Melanocyte of skin (primary cell): ENCODE results near the gene FAIM. TPM values are rescaled to one million over a fixed set of nuclear protein-coding genes. Genes with fewer than 3 reads are reported as not detected.

Experiments used
- total RNA-seq, 2 donors: library from RNA; depleted of rRNA; stranded (reverse); fragments of >200 nt; gene quantifications; 2 replicates each; pipeline ENCODE4 v1.2.3, GENCODE V29; 2012

Gene FAIM, protein sequence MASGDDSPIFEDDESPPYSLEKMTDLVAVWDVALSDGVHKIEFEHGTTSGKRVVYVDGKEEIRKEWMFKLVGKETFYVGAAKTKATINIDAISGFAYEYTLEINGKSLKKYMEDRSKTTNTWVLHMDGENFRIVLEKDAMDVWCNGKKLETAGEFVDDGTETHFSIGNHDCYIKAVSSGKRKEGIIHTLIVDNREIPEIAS
- 10 to 100 TPM in 1 of 2 donors, 1 to 10 TPM in 1; 7.2 to 10.3 TPM for total RNA-seq

DNA sequence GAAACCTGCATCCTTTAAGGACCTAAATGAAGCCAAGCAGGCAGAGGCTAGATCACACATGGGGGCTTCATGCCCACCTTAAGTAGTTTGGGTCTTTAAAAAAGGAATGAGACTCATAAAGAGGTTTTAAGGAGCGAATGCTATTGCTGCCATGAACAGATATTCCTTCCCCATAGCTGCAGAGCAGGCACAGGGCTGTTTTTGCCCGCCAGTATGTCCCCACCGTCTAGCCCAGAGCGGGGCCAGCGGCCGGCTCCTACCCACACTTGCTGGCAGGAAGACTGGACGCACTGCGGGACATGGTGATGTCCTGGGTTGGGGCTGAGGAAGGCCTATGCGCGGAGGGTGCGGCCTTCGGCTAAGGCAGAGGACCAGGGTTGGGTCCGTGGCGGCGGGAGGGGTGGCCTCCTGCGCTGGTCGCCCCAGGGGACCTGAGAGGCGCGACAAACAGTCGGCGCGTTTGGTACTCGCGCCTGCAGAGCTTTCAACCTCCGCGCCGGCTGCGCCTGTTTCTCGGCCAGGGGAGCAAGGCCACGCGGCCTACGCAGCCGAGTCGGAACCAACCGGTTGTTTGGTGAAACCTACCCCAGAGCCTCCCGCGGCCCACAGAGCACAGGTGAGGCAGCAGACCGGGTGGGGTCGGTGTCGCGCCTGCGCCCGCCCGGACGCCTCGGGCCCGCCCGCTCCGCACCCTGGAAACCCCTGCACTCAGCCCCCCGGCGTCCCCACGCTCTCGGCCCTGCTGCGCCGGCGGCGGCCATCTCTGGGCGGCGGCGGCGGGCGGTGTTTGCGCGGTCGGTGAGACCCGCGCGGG, at the start of gene FAIM:
Gene FAIM (plus strand): TSS at position 450 of the 814 bp plus-strand sequence. CDS start 10,956 bp downstream, outside the sequence.

DNA sequence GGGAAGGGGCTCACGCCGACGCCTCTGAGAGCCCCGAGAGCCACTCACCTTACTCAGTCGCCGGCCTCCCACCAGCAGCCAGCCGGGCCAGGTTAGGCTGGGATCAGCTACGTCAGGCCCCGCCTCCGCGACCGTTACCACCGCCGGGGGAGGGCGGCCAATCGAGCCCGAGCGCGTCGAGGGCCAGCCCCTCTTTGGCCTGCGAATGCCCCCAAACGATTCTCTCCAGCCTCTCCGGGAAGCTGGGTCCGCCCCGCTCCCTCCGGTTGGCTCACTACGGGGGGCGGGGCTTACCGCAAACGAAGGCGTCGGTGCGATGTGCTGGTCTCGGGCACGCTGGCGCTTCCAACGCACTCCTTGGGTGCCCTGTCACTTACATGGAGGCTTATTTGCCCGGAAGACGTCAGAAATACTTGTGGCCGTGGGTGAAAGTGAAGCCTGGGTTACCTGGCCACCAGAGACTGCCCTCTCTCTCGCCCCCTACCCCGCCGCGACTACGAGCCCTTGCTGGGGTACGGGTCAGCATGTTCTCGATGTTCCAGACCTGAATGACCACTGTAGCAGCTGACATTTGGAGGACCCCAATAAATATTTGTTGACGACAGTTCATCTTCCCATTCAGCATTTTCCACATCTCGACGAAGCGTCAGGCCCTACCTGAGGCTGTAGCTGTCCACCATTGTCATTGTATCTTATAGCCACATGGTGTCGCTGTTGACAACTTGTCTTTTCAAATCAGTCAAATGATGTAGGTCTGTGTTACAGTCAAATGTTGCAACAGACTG, 14.2 kb upstream of the FAIM start, which contains the start of gene CEP70:
Gene CEP70 (minus strand): TSS at position 111 of the 785 bp plus-strand sequence. CDS start 21,333 bp downstream, outside the sequence.

Other genes starting within 250 kb of the FAIM start
- under 1 TPM; 0.34 to 1.00 TPM for gene ESYT3, start 174.2 kb upstream of the FAIM start, total RNA-seq
- 10 to 100 TPM; 20.0 to 24.0 TPM for gene CEP70, start 14.5 kb upstream of the FAIM start, total RNA-seq
- gene PIK3CB, start 226.2 kb downstream of the FAIM start, total RNA-seq: 10 to 100 TPM; 26.5 to 39.0 TPM